ENCODE results near the gene PBX3.

DNA sequence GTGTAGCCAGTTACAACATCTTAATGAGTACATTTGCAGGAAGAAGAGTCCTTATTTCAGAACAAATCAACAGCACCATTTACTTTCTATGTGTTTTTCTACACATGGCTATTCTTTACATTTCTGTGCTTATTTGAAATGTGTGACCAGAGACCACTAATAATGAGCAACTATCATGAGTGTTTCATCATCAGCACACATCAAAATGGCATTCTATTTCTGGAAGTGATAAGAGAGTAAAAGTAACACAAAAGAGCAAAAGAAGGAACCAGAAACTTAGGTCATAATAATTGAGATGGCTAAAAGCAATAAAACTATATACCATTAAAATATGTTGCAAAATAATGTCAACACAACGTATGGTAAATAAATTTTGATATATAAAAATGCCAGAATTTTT lies 159.7 kb downstream of the PBX3 start:
- TF ChIP-seq, protein P1, sequence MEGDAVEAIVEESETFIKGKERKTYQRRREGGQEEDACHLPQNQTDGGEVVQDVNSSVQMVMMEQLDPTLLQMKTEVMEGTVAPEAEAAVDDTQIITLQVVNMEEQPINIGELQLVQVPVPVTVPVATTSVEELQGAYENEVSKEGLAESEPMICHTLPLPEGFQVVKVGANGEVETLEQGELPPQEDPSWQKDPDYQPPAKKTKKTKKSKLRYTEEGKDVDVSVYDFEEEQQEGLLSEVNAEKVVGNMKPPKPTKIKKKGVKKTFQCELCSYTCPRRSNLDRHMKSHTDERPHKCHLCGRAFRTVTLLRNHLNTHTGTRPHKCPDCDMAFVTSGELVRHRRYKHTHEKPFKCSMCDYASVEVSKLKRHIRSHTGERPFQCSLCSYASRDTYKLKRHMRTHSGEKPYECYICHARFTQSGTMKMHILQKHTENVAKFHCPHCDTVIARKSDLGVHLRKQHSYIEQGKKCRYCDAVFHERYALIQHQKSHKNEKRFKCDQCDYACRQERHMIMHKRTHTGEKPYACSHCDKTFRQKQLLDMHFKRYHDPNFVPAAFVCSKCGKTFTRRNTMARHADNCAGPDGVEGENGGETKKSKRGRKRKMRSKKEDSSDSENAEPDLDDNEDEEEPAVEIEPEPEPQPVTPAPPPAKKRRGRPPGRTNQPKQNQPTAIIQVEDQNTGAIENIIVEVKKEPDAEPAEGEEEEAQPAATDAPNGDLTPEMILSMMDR (IDR thresholded peaks at IDR 0.05) = no peak
- TF ChIP-seq POLR2A (IDR thresholded peaks at IDR 0.05) = no peak
